HCT116 (cell line): ENCODE measurements around the gene WIPF3. TPM values are rescaled to one million over a fixed set of nuclear protein-coding genes. Genes with fewer than 3 reads are reported as not detected.

Experiments used
- total RNA-seq: library from RNA; stranded (reverse); gene quantifications from one replicate; pipeline ENCODE4 v1.2.1, GENCODE V29; 2021; ENCODE audit not compliant: unreplicated experiment
- TF ChIP-seq, protein P1 (sequence below): IDR thresholded peaks from 2 replicates; pipeline ENCODE4 v1.6.1; 2011; ENCODE audit warnings: mild to moderate bottlenecking, low read length, moderate library complexity; ENCODE audit not compliant: insufficient replicate concordance; ENCODE audit errors: extremely low read depth

WIPF3 gene
- total RNA-seq, 1 experiment from 2014 or later, result 8.6 TPM

GRCh38 chr7:29965030-29965429 lies 158.7 kb downstream of the WIPF3 start (continued):
- TF ChIP-seq, protein P1, sequence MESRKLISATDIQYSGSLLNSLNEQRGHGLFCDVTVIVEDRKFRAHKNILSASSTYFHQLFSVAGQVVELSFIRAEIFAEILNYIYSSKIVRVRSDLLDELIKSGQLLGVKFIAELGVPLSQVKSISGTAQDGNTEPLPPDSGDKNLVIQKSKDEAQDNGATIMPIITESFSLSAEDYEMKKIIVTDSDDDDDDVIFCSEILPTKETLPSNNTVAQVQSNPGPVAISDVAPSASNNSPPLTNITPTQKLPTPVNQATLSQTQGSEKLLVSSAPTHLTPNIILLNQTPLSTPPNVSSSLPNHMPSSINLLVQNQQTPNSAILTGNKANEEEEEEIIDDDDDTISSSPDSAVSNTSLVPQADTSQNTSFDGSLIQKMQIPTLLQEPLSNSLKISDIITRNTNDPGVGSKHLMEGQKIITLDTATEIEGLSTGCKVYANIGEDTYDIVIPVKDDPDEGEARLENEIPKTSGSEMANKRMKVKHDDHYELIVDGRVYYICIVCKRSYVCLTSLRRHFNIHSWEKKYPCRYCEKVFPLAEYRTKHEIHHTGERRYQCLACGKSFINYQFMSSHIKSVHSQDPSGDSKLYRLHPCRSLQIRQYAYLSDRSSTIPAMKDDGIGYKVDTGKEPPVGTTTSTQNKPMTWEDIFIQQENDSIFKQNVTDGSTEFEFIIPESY, result no peak
- TF ChIP-seq, all 23 proteins: peak for 0

Other genes starting within 250 kb of the WIPF3 start
- 2.9 TPM for gene PRR15, start 242.7 kb upstream of the WIPF3 start, total RNA-seq
- 76.8 TPM for gene SCRN1, start 183.3 kb downstream of the WIPF3 start, total RNA-seq
- 13.6 TPM for gene FKBP14, start 220.2 kb downstream of the WIPF3 start, total RNA-seq
- 13.6 TPM for gene PLEKHA8, start 221.9 kb downstream of the WIPF3 start, total RNA-seq